SW480 (cell line): ENCODE measurements around the gene SPACA6.
A peak's percentile ranks its signal among the peaks of the same experiment; 100 is the strongest.
"Not testable (repeated sequence)": the region's sequence is repeated elsewhere in the genome, so short reads cannot be mapped to it uniquely, and the experiment has no call there.

Source experiments
- DNase-seq: peaks from one replicate; pipeline ENCODE4 v3.0.0-alpha.2; 2016; ENCODE audit warnings: low spot score

SPACA6 gene

DNA sequence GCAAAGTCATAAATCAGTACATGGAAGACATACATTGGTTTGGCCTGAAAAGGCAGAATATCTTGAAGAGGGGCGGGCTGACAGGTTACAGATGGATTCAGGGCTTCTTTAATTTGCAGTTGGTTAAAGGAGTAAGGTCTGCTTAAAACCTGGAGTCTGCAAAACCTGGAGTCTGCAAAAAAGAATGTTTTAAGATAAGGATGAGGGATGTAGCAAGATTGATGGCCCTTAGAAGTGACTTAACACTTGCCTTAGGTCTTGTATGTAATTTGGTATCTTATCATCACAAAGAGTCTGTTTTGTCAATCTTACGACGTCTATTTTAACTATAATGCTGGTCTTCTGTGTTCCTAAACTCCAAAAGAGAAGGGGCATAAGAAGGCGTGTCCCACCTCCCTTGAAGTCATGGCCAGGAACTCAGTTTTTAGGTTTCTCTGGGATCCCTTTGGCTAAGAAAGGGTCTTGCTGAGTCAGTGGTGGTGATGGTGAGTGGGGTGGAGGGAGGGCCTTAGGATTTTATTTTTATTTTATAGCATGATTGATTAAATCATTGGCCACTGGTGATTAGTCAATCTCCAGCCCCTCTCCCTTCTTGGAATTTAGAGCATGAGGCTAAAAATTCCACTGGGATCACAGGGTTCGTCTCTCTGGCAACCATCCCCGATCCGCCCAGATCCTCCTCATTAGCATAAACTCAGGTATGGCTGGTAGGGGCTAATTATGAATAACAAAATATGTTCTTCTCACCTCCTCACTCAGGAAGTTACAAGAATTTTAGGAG lies 40.8 kb downstream of the SPACA6 start:
- no peak for DNase-seq

DNA sequence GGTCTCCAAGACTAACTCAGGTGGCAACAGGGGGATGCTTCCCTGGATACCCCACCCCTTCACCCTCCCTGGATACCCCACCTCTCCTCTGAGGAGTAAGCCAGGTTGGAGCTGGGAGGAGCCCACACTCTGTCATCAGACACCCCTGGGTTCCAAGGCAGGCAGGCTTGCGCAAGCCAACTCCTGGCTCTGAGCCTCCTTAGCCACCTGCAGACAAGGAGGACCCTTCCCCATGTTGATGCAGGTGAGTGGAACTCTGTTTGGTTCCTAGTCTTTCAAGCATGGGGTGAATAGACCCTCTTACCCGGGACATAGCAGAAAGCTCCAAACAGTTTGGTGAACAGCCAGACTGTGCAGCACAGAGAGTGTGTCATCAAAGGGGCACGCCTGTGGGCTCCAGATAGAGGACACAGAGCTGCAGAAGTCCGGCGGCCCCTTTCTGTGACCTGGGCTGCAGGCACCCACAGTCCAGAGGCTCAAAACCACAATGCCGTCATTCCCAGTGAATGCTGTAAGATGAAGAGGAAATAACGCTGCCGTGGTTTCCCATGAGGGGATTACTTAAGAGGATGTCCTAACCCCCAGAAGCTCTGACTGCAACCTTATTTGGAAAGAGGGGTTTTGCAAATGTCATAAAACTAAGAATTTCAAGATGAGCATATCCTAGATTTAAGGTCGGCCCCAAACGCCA lies 42.8 kb downstream of the SPACA6 start:
- peak; percentile 29 for DNase-seq

DNA sequence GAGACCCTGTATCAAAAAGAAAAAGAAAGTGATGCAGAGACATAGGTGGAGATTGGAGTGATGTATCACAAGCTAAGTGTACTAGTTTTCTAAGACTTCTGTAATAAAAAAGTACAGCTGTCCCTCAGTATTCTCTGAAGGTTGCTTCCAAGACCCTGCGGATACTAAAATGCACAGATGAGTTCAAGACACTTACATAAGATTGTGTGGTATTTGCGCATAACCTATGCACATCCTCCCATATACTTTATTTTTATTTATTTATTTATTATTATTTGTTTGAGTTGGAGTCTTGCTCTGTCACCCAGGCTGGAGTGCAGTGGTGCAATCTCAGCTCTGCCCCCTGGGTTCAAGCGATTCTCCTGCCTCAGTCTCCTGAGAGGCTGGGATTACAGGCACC lies 44.3 kb downstream of the SPACA6 start:
- DNase-seq: no peak

DNA sequence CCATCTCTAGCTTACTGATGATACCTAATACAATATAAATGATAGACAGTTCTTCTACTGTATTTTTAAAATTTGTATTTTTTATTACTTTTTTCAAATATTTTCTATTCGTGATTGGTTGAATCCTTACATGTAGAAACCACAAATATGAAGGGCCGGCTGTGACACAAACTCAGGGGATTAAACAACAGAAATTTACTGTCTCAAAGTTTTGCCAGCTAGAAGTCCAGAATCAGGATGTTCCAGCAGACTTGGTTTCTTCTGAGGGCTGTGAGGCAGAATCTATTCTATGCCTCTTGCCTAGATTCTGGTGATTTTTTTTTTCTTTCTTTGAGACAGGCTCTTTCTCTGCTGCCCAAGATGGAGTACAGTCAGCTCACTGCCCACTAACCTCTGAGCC lies 44.8 kb downstream of the SPACA6 start:
- DNase-seq: no peak

DNA sequence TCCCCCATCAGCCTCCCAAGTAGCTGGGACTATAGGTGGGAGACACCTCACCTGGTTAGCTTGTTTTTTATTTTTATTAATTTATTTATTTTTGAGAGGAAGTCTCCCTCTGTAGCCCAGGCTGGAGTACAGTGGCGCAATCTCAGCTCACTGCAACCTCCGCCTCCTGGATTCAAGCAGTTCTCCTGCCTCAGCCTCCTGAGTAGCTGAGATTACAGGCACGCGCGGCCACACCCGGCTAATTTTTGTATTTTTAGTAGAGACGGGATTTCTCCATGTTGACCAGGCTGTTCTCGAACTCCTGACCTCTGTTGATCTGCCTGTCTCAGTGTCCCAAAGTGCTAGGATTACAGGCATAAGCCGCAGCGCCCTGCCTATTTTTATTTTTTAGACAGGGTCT lies 45.4 kb downstream of the SPACA6 start:
- not testable (repeated sequence) for DNase-seq

DNA sequence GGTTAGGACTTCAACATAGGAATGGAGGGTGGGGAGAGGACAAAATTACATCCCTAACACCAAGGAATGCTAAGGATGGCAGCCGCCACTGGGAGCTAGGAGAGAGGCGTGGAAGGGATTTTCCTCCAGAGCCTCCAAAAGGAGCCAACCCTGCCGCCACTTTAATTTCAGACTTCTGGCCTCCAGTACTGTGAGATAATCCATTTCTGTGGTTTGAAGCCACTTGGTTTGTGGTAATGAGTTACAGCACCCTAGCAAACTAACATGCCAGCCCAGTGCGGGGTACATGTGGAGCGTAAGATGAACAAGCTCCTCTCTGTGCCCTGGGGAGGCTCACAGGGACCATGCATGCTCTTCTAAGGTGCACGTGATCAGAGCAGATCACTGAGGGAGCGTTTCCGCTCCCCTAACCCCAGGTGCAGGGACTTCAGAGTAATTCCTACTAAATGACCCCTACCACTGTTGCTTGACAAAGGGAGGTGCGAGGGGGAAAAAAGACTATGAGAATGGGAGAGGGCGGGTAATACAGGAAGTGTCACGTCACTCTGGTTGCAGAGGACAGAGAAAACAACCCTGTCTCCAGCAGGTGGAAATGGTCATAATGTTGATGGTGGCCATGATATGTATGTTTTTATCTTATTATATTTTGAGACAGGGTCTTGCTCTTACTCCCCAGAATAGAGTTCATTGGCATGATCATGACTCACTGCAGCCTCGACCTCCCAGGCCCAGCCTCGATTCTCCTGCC lies 46.5 kb downstream of the SPACA6 start:
- no peak for DNase-seq

DNA sequence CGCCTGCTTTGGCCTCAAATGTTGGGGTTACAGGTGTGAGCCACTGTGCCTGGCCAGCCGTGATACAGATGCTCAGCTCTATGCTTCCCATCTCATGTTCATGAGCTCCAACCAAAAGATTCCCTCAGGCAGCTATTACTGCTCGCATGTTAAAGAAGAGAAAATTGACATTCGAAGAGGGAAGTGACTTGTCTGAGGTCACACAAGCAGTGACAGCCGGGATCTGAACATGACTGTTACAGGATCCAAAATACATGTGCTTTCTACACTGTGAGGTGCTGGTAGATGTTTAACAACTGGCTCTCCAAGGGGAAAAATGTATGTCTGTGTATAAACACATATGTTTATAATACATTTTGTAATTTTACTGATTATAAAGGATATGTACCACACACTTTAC lies 47.2 kb downstream of the SPACA6 start:
- DNase-seq: no peak

DNA sequence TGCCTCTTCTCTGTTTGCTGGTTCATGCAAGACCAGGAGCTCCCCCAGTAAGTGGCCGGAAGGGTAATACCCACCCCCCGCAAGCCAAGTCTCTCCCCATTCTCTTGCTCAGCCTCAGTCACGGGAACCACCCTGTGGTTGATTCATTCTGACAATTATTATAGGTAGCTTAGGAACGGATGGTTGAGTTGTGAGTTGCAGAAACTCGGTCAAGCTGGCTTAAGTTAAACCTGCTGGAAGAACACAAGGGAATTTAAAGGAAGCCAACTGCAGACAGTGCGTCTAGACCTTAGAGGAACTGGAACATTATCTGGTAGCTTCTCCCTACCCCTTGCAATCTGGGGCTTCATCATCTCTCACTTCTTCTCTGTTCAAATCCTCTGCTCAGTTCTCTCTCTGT lies 49.7 kb downstream of the SPACA6 start:
- DNase-seq: no peak

DNA sequence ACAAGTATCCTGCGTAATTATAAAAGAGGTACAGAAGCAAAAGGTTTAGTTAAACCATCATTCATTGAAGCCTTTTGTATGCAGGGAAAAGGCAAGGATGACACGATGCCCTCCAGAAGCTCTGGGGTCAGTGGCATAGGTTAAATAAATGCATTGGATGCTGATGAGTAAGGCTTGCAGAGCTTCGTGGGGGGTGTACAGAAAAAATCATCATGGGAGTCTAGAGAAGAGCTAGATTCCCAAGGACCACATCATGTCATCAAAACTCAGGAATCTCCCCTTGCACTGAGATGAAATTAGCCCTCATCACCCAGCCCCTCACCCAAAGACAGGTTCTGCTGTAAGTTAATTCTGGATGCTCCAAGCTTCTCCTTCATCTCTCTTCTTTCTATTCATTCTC lies 50.3 kb downstream of the SPACA6 start:
- no peak for DNase-seq

DNA sequence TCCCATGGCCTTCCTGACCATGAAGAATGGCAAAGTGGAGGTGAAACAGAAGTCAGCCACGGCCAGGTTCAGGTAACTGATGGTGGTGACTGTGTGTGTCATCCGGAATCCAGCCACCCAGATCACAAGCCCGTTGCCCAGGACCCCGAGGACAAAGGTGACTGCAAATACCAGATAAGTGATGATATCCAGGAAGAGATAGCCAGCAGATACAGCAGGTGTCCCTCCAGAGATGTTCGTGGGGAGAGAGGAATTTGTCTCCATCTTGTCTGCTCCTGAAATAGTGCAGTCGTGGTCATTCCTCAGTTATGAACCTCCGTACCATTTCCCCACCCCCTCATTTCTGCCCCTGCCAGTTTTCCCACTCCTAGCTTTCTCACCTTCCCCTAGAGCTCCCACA lies 53.6 kb downstream of the SPACA6 start:
- DNase-seq: no peak

DNA sequence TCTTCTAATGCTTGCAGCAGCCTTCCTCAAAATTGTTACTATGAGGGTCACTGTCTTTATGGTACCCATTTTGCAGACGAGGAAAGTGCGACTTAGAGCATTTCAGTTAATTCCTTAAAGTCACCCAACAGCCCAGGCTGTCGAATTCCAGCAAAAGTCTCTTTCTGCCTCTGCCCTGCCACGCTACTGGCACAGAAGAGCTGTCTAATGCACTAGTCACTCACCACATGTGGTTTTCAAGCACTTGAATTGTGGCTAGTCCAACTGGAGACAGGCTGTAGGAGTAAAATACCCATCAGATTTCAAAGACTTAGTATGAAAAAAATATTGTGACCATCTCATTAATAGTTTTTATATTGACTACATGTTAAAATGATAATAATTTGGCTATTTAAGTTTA lies 56.8 kb downstream of the SPACA6 start:
- DNase-seq: peak; percentile 19

DNA sequence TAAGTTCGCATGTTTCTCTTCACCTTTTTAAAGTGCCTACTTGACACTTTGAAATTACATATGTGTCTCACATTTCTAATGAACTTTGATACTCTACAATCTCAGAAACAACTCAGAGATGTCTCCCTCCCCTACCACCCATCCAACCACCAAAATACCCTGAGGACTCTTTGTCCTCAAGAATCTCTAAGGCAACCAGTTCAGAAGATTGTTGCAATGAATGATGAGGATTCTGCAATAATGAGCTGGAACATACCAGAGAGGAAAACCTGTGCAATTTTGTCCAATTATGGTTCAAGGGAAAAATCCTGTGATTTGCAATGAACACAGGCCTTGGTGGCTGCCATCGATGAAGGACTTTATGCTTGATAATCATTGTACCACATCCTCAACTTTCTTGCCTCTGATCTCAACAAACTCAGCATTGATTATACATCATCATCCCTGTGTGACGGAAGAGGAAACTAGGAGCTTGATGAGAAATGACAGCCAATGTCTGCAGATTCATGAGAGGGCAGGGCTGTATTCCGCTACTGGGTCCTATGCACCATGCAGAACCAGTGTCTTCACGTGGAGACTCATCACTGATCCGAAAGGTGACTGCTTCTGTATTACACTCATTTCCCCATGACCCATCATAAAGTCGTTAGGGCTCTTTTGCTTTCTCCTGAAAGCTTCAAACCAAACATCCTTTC lies 57.4 kb downstream of the SPACA6 start:
- DNase-seq: no peak

DNA sequence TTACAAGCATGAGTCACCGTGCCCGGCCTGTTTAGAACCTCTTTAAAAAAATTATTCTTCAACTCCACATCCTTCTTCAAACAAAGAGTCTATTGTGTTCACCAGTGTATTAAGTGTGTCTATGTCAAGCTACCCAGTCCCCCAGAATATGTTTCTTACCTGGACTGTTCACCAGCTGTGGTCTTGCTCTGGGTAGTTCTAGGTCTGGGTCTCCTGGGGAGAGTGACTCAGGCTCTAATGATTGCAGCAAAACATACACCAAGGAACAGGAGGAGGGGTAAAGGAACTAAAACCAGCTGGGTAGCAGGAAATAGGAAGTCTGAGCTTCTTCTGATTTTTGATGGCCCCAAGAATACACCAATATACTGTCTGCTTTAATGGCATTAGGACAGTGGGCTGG lies 58.5 kb downstream of the SPACA6 start, which contains the start of gene FPR1:
FPR1 (minus strand) TSS at position 224 of the 400 bp plus-strand sequence. CDS start 4,884 bp downstream, outside the sequence.
- peak; percentile 62 for DNase-seq

DNA sequence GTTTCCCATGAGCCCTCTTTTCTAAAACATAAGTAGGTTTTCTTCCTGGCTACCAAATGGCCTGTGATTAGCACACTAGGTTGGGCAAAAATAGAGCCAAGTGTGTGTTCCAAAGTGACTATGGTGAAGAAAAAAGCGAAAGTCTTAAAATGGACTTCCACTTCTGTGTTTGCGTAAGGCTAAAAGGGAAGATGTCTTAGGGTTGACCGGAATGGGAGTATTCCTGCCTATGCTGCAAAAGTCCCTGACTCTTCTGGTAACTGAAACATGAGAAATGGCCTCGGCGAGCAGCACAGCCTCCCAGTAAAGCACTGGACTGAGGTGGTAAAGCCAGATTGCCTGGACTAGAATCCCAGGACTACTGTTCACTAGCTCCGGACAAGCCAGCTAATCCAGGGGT lies 61.0 kb downstream of the SPACA6 start:
- no peak for DNase-seq

DNA sequence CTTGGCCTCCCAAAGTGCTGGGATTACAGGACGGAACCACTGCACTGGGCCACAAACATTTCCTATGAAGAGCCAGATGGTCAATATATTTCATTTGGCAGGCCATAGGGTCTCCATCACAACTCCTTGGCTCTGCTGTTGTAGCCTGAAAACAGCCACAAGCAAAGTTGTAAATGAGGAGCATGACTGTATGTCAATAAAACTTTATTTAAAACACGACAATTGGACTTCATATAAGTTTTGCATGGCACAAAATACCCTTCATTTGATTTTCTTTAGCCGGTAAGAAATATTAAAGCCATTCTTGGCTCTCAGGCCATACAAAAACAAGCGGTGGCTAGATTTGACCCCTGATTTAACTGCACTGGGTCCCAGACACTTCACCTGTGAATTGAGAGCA lies 61.6 kb downstream of the SPACA6 start:
- no peak for DNase-seq
